Uterus (tissue), 4 donors: ENCODE measurements around the gene SOHLH1. TPM values are rescaled to one million over a fixed set of nuclear protein-coding genes. Genes with fewer than 3 reads are reported as not detected.

ENCODE experiments used
- DNase-seq, 2 donors: peaks; one replicate each; pipeline ENCODE4 v3.0.0-alpha.2; 2019 to 2020
- H3K27ac ChIP-seq, 2 donors: fragments of 200-600 bp; sonication (generic); 1 replicate in 1 of 2; 2 replicates in 1 of 2; pipeline ENCODE4 v1.5.1; 2016 to 2018
- H3K27me3 ChIP-seq, 2 donors: fragments of 200-600 bp; sonication (generic); one replicate each; pipeline ENCODE4 v1.5.1; 2018 to 2019; ENCODE audit warnings: control low read depth in 1 of 2
- H3K36me3 ChIP-seq, 2 donors: fragments of 200-600 bp; sonication (generic); one replicate each; pipeline ENCODE4 v1.5.1; 2019; ENCODE audit warnings: control low read depth in 1 of 2
- H3K4me1 ChIP-seq, 2 donors: fragments of 200-600 bp; sonication (generic); one replicate each; pipeline ENCODE4 v1.5.1; 2018 to 2019; ENCODE audit warnings: control low read depth in 1 of 2
- H3K4me3 ChIP-seq, 2 donors: fragments of 200-600 bp; sonication (generic); 1 replicate in 1 of 2; 2 replicates in 1 of 2; pipeline ENCODE4 v1.5.1; 2018 to 2019; ENCODE audit warnings: mild to moderate bottlenecking in 1 of 2
- H3K9me3 ChIP-seq, 2 donors: fragments of 200-600 bp; sonication (generic); one replicate each; pipeline ENCODE4 v1.5.1; 2019; ENCODE audit warnings: control low read depth in 1 of 2
- POLR2A ChIP-seq, 2 donors: fragments of 450-650 bp; IDR thresholded peaks; one replicate each; pipeline ENCODE4 v1.6.1; 2016; ENCODE audit warnings: antibody characterized with exemption in 2 of 2, mild to moderate bottlenecking in 1 of 2, moderate library complexity in 1 of 2
- intact Hi-C: fragments of 100-400 bp; cut with DNase I; formaldehyde crosslinking; loops from one replicate; pipeline ENCODE4 v1.15.1; 2023; ENCODE audit warnings: low total_unique reads
- total RNA-seq, 4 donors: library from RNA; depleted of rRNA in 3 of 4; stranded (reverse); fragments of >200 nt in 3 of 4; gene quantifications; one replicate each; pipeline versions ENCODE4 v1.1.0 to v1.2.4, GENCODE V29; 2014 to 2023
- TF ChIP-seq, protein P1 (sequence below), 4 experiments: fragments of 200-600 bp in 2 of 4; fragments of 450-650 bp in 2 of 4; sonication (generic) in 2 of 4; IDR thresholded peaks; one replicate each; pipeline ENCODE4 v1.5.1; 2016 to 2019; ENCODE audit warnings: antibody characterized with exemption in 4 of 4, mild to moderate bottlenecking in 2 of 4, moderate library complexity in 1 of 4
- donor health status: DM: yes; HTN: yes; CAD: no.

SOHLH1 gene
- total RNA-seq, 4 donors from 2014 or later: not detected

DNA sequence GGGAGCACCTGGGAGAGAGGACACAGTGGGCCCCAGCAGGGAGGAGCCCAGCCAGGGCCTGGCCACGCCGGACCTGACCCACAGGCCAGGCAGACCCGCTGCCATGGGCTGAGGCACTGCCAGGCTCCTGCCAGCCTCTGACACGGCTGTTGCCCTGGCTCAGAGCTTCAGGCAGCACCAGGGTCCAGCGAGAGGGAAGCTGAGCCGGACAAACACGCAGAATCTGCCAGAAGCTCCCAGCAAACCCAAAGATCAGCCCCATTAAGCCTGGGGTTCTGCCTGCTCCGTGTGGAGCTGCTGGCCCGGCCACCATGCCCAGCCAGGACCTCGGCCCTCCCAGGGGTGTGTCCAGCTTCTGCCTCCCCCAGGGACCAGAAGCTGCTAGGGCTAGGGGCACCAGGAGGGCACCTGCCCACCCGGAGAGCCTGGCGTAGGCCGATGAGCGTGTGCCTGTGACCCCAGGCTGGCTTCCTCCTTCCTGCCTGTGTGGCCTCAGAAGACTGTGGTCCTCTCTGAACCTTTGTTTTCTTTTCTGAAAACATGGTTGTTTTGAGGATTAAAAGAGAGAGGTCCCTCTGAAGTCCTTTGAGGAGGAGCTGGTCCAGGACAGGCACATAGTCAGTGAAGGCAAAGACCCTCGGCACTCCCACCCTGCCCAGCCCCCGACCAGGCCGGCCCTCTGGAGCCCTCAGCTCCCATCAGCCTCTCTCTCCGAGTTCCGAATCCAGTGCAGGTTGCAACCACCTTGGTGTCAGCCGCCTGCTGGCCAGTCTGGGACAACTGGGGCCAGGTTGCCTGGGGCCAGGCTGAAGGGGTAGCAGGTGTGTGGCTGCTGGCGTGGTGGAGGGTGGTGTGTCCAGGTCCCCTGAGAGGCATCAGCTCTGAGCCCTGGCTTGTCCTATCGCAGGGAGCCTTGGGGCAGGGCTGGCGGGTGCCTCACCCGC, 42.3 kb upstream of the SOHLH1 start:
- no peaks in the 10 kb centered on the region for H3K9me3 ChIP-seq
- DNase-seq: no peak
- no peaks in the 10 kb centered on the region for H3K4me1 ChIP-seq
- no peak for TF ChIP-seq POLR2A (IDR thresholded peaks at IDR 0.05)
- TF ChIP-seq, protein P1, sequence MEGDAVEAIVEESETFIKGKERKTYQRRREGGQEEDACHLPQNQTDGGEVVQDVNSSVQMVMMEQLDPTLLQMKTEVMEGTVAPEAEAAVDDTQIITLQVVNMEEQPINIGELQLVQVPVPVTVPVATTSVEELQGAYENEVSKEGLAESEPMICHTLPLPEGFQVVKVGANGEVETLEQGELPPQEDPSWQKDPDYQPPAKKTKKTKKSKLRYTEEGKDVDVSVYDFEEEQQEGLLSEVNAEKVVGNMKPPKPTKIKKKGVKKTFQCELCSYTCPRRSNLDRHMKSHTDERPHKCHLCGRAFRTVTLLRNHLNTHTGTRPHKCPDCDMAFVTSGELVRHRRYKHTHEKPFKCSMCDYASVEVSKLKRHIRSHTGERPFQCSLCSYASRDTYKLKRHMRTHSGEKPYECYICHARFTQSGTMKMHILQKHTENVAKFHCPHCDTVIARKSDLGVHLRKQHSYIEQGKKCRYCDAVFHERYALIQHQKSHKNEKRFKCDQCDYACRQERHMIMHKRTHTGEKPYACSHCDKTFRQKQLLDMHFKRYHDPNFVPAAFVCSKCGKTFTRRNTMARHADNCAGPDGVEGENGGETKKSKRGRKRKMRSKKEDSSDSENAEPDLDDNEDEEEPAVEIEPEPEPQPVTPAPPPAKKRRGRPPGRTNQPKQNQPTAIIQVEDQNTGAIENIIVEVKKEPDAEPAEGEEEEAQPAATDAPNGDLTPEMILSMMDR (IDR thresholded peaks at IDR 0.05): no peak
- no peak overlapping the region for H3K27ac ChIP-seq
- intact Hi-C loops: no loop called here
- H3K4me3 ChIP-seq: no peak overlapping the region
- H3K36me3 ChIP-seq: no peaks in the 10 kb centered on the region
- H3K27me3 ChIP-seq: no peaks in the 10 kb centered on the region

- no peak for TF ChIP-seq POLR2A (IDR thresholded peaks at IDR 0.05)
- TF ChIP-seq, protein P1 (IDR thresholded peaks at IDR 0.05): no peak
- H3K4me1 ChIP-seq: no peaks in the 10 kb centered on the region
- H3K9me3 ChIP-seq: no peaks in the 10 kb centered on the region
- no peak overlapping the region for H3K27ac ChIP-seq
- intact Hi-C loops: no loop called here
- DNase-seq: no peak
- H3K27me3 ChIP-seq: no peaks in the 10 kb centered on the region
- H3K4me3 ChIP-seq: no peak overlapping the region
- H3K36me3 ChIP-seq: no peaks in the 10 kb centered on the region
These were observed 40.3 kb upstream of the SOHLH1 start for GRCh38 chr9:135739271-135740220.

- intact Hi-C loops: no loop called here
- H3K4me1 ChIP-seq: no peaks in the 10 kb centered on the region
- no peaks in the 10 kb centered on the region for H3K27me3 ChIP-seq
- H3K27ac ChIP-seq: no peak overlapping the region
- DNase-seq: no peak
- no peaks in the 10 kb centered on the region for H3K36me3 ChIP-seq
- TF ChIP-seq, protein P1 (IDR thresholded peaks at IDR 0.05): no peak
- TF ChIP-seq POLR2A (IDR thresholded peaks at IDR 0.05): no peak
- H3K9me3 ChIP-seq: no peaks in the 10 kb centered on the region
- no peak overlapping the region for H3K4me3 ChIP-seq
These were observed 38.7 kb upstream of the SOHLH1 start for GRCh38 chr9:135737840-135738521.

DNA sequence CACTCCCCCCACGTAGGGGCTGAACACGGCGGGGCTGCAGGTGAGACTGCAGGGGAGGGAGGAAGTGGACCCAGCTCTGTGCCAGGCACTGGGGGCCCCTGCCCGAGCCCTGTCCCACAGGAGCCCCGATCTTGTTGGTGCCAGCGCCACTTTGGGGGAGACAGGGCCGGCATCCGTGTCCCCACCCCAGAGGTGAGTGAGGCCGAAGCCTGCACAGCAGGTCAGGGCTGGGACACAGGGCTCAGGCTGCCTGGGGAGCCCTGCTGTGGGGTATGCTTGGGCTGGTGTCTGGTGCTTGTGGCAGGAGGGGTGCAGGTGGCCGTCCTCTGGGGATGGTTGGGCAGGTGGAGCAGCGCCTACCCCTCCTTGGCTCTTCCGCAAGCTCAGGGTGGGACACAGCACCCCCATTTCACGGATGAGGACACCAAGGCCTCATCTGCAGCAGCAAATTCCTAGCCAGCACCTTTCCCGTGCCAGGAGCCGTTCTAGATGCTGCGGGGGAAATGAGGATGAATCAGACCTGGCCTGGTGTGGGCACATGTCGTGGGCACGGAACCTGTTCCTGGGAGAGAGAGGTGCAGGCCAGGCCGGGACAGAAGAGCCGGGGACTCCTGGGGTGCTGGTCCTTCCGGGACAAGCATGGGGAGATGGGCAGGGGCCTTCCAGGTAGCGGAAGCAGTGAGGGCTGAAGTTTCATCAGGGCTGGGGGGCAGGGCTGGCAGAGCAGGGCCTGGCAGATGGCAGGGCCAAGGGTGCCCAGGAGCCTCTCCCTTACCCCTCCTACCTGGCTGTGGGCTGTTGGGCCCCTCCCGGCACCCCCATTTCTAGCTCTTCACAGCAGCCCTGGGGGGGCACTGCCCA, 37.9 kb upstream of the SOHLH1 start:
- no peak for DNase-seq
- H3K4me3 ChIP-seq: no peak overlapping the region
- H3K27ac ChIP-seq: no peak overlapping the region
- no peaks in the 10 kb centered on the region for H3K27me3 ChIP-seq
- TF ChIP-seq POLR2A (IDR thresholded peaks at IDR 0.05): no peak
- TF ChIP-seq, protein P1 (IDR thresholded peaks at IDR 0.05): no peak
- no peaks in the 10 kb centered on the region for H3K9me3 ChIP-seq
- no peaks in the 10 kb centered on the region for H3K4me1 ChIP-seq
- H3K36me3 ChIP-seq: no peaks in the 10 kb centered on the region
- intact Hi-C loops: no loop called here
